GM19025 (cell line): ENCODE measurements around the gene OR1F1.
"Not testable (repeated sequence)": the region's sequence is repeated elsewhere in the genome, so short reads cannot be mapped to it uniquely, and the experiment has no call there.

ENCODE experiments used
- ATAC-seq: cut with Tn5 transposase; IDR thresholded peaks from one replicate; pipeline ENCODE4 v1.9.1; 2021; ENCODE audit warnings: mild to moderate bottlenecking, low read depth, moderate library complexity; ENCODE audit not compliant: unreplicated experiment

The OR1F1 gene

DNA sequence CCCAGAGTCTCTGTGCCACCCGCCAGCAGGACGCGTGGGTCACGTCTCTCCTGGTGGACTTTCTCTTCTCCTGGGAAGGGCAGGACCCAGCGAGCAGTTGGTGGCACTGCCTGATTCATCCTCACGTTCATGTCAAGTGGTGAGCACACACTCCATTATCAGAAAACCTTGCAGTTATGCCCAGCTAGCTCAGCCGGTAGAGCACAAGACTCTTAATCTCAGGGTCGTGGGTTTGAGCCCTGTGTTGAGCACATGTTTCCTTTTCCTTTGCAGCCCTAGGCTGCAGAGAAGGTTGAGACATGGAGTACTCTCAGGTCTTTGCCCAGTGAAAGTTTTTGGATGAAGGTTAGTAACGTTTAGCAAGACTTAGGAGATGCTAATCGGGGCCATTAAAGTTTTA, 8.0 kb downstream of the OR1F1 start:
- no peak for ATAC-seq

DNA sequence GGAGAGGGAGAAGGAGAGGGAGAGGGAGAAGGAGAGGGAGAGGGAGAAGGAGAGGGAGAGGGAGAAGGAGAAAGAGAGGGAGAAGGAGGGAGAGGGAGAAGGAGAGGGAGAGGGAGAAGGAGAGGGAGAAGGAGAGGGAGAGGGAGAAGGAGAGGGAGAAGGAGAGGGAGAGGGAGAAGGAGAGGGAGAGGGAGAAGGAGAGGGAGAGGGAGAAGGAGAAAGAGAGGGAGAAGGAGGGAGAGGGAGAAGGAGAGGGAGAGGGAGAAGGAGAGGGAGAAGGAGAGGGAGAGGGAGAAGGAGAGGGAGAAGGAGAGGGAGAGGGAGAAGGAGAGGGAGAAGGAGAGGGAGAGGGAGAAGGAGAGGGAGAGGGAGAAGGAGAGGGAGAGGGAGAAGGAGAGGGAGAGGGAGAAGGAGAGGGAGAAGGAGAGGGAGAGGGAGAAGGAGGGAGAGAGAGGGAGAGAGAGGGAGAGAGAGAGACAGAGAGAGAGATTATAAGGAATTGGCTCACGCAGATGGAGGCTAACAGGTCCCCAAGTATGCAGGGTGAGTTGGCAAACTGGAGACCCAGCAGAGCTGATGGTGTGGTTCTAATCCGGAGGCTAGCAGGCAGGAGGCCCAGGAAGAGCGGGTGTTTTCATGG, 9.8 kb downstream of the OR1F1 start:
- not testable (repeated sequence) for ATAC-seq

DNA sequence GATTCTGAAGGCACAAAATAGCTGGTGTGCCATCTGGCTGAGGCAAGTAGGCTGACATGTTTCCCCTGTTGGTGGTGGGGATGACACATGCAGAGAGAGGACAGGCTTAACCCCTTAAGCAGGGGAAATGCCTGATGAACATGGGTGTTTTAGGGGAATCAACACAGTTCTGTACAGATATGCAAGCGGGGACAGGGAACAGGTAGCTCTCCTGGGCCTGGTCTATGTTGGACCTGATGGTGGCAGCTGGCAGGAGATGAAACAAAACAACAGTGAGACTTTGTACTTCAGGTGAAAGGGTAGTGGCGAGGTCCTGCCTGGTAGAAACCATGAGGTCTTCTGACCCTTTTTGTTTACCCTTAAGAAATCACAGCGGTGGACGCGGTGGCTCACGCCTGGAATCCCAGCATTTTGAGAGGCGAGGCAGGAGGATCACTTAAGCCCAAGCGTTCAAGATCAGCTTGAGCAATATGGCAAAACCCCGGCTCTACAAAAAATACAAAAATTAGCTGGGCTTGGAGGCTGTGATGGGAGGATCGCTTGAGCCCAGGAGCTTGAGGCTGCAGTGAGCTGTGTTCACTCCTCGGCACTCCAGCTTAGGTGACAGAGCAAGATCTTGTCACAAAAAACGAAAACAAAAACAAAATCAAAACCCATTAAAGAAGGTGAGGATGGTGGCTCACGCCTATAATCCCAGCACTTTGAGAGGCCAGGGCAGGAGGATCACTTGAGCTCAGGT, 10.5 kb downstream of the OR1F1 start:
- ATAC-seq: no peak

DNA sequence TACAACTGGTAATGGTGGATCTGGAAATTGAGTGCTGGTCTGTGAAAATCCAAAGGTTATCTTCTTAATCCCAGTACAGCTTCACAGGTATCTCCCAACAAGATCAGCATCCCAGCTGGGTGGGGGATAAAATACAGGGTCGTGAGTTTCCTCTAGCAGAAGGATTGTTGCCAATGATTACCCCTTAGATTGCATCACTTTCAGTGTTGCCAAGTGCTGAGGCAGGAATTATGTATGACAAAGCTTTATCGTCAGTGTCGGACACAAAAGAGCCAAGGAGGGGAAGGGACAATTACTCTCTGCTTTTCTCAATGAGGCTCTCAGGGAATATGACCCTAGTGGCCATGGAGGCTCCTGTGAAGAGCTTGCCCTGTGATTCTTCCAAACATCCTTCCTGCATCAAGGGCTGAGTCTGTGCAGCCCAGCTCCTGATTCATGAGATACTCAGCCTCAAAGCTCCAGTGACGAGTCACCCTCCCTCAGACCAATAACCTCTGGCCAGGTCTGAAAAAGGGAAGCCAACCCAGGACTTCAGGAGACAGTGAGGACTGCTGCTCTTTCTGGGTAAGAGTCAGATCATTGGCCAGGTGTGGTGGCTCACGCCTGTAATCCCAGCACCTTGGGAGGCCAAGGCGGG, 15.0 kb downstream of the OR1F1 start:
- no peak for ATAC-seq

DNA sequence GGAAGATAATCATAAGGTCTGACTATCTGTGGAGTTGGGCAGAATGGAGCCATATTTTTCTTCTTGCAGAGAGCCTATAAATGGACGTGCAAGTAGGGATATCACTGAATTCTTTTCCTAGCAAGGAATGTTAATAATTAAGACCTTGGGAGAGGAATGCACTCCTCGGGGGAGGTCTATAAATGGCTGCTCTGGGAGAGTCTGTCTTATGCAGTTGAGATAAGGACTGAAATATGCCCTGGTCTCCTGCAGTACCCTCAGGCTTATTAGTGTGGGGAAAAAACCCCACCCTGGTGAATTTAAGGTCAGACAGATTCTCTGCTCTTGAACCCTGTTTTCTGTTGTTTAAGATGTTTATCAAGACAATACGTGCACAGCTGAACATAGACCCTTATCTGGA, 17.9 kb downstream of the OR1F1 start:
- not testable (repeated sequence) for ATAC-seq

GRCh38 chr16:3207086-3207953, 19.3 kb downstream of the OR1F1 start:
- ATAC-seq: no peak

DNA sequence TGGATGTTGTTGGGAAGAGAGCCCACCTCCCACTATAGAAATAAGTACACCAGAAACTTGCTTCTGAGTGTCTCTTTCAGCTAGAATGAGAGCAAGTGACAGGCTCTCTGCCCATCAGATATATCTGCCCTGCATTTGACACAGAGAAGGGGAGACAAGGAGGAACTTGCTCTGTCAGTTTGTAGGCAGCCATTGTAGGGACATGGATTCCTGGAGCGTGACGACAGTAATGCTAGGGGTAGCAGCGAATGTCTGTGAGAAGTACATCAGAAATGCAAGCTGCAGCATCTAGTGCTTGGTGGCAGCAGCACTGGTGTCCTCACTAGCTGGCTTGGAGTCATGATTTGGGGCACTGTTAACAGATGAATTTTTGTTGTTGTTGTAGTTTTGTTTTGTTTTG, 24.0 kb downstream of the OR1F1 start:
- ATAC-seq: no peak

- ATAC-seq: no peak
Measured at GRCh38 chr16:3212567-3212966, 24.6 kb downstream of the OR1F1 start.

DNA sequence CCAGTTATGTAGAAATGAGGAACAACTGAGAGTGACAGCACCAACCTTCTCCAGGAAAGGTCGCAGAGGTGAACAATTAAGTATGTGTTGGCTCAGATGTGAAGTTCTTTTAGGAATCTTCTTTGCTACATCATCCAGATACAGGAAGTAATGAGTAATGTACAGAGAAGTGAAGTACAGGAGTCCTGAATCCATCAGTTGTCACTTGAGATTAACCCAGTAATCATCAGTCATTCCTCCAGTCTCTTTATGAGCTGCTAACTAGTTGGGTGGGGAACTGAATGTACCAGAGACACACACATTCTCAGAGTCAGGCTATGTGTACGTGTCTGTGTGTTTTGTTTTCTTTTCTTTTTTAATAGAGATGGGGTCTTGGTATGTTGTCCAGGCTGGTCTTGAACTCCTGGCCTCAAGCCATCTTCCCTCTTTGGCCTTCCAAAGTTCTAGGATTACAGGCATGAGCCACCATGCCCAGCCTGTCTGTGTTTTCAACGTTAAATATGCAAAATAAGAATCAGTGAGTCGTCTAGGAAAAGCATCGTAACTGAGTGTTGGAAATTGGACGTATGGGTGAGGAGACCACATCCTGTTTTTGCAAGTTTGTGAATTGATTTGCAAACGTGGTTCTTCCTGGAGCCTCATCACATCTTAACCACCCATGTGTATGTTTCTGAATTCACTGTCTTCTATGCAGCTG, 27.0 kb downstream of the OR1F1 start:
- no peak for ATAC-seq

GRCh38 chr16:3215601-3216262, 27.7 kb downstream of the OR1F1 start:
- no peak for ATAC-seq

DNA sequence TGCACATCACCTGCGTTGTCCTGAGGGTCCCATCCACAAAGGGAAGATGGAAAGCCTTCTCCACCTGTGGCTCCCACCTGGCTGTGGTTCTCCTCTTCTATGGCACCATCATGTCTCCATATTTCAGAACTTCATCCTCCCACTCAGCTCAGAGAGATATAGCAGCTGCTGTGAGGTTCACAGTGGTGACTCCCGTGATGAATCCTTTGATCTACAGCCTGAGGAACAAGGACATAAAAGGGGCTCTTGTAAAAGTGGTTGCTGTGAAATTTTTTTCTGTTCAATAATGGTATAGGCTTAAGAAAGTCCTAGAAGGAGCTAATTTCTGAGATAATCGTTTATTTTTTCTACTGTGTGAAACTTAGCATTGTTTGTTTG, 28.2 kb downstream of the OR1F1 start:
- no peak for ATAC-seq

DNA sequence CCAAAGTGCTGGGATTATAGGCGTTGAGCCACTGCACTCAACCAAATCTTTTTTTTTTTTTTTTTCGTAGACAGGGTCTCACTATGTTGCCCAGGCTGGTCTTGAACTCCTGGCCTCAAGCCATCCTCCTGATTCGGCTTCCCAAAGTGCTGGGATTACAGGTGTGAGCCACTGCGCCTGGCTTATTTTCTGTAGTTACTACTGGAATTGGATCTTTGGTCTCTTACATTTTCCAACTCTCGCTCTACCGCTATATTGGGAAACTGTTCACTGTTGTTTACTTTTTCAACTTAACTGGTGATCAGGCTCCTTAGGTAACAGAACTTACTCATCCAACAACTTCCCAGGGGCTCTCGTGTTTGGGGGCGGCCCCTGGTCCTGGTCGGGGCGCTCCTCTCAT, 32.8 kb downstream of the OR1F1 start:
- no peak for ATAC-seq

DNA sequence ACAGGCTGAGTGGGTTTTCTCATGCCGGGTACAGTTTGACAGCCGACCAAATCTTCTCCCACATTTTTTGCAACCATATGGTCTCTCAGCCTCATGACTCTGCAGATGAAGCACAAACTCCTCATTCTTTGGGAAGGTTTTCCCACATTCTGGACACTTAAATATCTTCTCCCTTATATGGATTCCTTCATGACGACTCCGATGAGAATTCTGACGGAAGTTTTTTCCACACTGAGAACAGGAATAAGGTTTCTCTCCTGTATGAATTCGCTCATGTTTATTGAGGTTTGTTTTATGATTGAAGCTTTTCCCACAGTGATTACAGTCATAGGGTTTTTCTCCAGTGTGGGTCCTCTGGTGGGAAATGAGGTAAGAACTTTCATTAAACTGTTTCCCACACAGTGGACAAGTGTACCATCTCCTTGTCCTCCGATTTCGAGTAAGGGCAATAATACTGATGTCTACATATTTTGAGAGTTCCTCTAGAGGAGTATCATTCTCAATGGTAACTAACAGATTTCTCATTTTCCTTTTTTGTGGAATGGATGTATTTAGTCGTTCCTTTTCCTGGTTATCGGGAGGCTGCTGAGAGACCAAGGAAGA, 36.0 kb downstream of the OR1F1 start:
- ATAC-seq: no peak

- ATAC-seq: no peak
Measured at GRCh38 chr16:3234543-3234856, 46.5 kb downstream of the OR1F1 start.

- ATAC-seq: peak; percentile 89
Measured at GRCh38 chr16:3234857-3235561, 47.0 kb downstream of the OR1F1 start, which contains the start of gene ZNF200. ZNF200 (minus strand) TSS chr16:3235158; CDS start chr16:3233755, 1,403 bp downstream.

DNA sequence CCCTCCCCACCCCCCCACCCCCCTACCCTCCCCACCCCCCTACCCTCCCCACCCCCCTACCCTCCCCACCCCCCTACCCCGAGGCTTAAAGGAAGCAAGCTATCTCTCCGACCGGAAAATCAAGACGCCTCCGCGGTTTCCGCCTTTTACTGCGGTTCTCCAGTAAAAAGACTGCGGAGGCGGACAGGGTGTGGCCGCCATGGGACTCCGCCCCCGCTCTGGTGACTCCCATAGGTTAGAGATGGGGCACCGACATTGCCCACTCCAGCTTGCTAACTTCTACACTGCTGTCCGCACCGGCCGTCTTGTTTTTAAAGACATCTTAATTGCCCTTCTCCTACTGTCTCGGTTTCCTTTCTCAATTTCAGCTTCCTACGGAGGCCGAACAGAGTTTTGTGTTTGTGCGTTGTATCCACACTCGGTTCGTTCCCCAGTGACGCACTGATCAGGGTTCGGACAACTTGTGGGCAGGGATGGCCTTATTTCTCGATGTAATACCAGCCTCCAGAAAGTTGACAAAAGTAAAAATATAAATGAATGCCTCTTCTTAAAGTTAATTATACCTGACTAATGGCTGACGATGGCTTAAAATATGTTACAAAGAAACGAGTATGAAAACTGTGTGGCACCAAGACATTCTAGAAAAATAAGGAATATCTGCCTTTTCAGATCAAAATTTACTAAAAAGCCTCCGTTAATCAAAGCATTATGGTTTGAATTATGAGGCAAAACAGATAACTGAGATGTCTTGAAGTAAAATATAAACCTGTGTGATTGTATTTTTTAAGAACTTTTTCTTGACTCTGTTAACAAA, 48.1 kb downstream of the OR1F1 start:
- ATAC-seq: no peak

DNA sequence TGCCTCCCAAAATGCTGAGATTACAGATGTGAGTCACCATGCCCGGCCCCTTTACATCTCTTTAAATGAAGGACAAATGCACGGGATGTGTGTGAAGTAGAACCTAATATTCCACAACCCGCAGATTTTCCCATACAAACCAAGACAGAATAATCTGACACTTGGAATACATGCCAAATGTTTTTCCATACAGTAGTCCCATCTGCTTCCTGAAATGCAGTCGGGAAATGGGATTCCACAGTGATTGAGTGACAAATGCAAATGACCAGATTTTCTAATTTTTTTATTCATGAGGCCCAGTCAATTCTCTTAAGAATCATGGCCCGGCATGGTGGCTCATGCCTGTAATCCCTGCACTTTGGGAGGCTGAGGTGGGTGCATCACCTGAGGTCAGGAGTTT, 53.8 kb downstream of the OR1F1 start:
- no peak for ATAC-seq

GRCh38 chr16:3242709-3243108, 54.7 kb downstream of the OR1F1 start:
- no peak for ATAC-seq
